Lower lobe of right lung (tissue), 2 donors: Measurements from ENCODE around the gene DYNC1I2. TPM values are rescaled to one million over a fixed set of nuclear protein-coding genes. Genes with fewer than 3 reads are reported as not detected.

Experiments
- ATAC-seq, 2 donors: fragments of 200-7000 bp; cut with Tn5 transposase; one replicate each; pipeline ENCODE4 v1.9.1; 2020 to 2022; ENCODE audit warnings: mild to moderate bottlenecking in 2 of 2, moderate library complexity in 2 of 2
- DNase-seq: peaks from one replicate; pipeline ENCODE4 v3.0.0-alpha.2; 2020
- H3K27ac ChIP-seq: fragments of 200-600 bp; one replicate; pipeline ENCODE4 v1.8.0; 2022
- H3K27me3 ChIP-seq: fragments of 200-600 bp; one replicate; pipeline ENCODE4 v1.8.0; 2022; ENCODE audit warnings: low read depth
- H3K36me3 ChIP-seq: fragments of 200-600 bp; one replicate; pipeline ENCODE4 v1.8.0; 2022; ENCODE audit warnings: mild to moderate bottlenecking
- H3K4me1 ChIP-seq: fragments of 200-600 bp; one replicate; pipeline ENCODE4 v1.8.0; 2022
- H3K4me3 ChIP-seq: fragments of 200-600 bp; one replicate; pipeline ENCODE4 v1.8.0; 2022; ENCODE audit warnings: mild to moderate bottlenecking
- H3K9me3 ChIP-seq: fragments of 200-600 bp; one replicate; pipeline ENCODE4 v1.8.0; 2022
- intact Hi-C: fragments of 100-400 bp; cut with DNase I; formaldehyde crosslinking; loops from one replicate; pipeline ENCODE4 v1.11.0; 2022
- total RNA-seq: library from RNA; stranded (reverse); fragmentation: NEBNext Ultra II Directional; extraction: Animal tissue kit (Norgen Biotek cat#: 25700); gene quantifications from one replicate; pipeline ENCODE4 v1.2.1, GENCODE V29; 2021
- TF ChIP-seq, protein P1 (sequence below): fragments of 200-600 bp; IDR thresholded peaks from one replicate; pipeline ENCODE4 v1.8.0; 2022; ENCODE audit warnings: antibody characterized with exemption, mild to moderate bottlenecking
- donor health status: DM: no; HTN: yes; CAD: no; lungs with severe emphysema.

The DYNC1I2 gene
- total RNA-seq, 1 donor from 2014 or later, result 77.2 TPM

DNA sequence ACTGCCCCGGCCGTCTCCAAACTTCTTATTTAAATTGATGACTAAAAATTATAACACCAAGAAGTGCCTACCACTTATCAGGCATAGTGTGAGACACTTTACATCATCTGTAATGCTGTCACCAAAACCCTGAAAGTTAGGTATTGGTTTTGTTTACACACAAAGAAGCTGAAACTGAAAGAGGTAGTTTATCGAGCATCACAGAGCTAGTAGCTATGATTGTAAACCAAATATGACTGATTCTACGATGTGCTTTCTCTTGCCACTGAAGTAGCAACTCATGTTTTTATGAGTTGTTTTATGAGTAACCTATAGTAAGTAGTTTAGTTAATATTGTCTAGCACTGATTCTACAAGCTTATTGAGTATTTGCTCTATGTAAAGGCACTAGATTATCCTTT, 31.5 kb downstream of the DYNC1I2 start:
- H3K9me3 ChIP-seq, result no peaks in the 10 kb centered on the region
- DNase-seq (no peak), ATAC-seq (no peak)
- no peaks in the 10 kb centered on the region for H3K4me1 ChIP-seq
- H3K27me3 ChIP-seq, result no peaks in the 10 kb centered on the region
- H3K27ac ChIP-seq, result no peak overlapping the region
- peaks cover 69% of the 10 kb centered on the region for H3K36me3 ChIP-seq
- TF ChIP-seq, protein P1, sequence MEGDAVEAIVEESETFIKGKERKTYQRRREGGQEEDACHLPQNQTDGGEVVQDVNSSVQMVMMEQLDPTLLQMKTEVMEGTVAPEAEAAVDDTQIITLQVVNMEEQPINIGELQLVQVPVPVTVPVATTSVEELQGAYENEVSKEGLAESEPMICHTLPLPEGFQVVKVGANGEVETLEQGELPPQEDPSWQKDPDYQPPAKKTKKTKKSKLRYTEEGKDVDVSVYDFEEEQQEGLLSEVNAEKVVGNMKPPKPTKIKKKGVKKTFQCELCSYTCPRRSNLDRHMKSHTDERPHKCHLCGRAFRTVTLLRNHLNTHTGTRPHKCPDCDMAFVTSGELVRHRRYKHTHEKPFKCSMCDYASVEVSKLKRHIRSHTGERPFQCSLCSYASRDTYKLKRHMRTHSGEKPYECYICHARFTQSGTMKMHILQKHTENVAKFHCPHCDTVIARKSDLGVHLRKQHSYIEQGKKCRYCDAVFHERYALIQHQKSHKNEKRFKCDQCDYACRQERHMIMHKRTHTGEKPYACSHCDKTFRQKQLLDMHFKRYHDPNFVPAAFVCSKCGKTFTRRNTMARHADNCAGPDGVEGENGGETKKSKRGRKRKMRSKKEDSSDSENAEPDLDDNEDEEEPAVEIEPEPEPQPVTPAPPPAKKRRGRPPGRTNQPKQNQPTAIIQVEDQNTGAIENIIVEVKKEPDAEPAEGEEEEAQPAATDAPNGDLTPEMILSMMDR, result no peak
- no peak overlapping the region for H3K4me3 ChIP-seq
- intact Hi-C loops, result no loop called here

DNA sequence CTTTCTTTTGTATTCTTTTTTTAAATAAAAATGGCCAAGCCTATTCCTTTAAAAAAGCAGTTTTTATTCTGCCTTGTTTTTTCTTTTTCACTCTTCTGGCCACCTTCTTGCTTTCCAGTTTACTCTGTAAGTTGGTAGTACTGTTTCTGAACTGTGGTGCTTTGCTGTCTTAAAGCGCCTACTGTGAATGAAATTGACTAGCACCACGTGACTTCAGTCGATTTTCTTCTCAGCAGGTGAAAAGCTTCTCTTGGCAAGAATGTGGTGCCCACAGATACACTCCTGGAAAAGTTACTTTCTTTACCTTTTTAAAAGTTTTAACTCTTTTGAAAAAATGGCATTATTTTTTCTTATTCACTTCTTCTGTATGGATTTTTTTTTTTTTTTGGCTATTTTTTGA, 32.4 kb downstream of the DYNC1I2 start:
- DNase-seq, result no peak
- H3K27me3 ChIP-seq, result no peaks in the 10 kb centered on the region
- H3K27ac ChIP-seq, result no peak overlapping the region
- TF ChIP-seq, protein P1, result no peak
- H3K36me3 ChIP-seq, result peaks cover 77% of the 10 kb centered on the region
- no peak for ATAC-seq
- no peaks in the 10 kb centered on the region for H3K4me1 ChIP-seq
- no peak overlapping the region for H3K4me3 ChIP-seq
- no peaks in the 10 kb centered on the region for H3K9me3 ChIP-seq
- intact Hi-C loops, result no loop called here

DNA sequence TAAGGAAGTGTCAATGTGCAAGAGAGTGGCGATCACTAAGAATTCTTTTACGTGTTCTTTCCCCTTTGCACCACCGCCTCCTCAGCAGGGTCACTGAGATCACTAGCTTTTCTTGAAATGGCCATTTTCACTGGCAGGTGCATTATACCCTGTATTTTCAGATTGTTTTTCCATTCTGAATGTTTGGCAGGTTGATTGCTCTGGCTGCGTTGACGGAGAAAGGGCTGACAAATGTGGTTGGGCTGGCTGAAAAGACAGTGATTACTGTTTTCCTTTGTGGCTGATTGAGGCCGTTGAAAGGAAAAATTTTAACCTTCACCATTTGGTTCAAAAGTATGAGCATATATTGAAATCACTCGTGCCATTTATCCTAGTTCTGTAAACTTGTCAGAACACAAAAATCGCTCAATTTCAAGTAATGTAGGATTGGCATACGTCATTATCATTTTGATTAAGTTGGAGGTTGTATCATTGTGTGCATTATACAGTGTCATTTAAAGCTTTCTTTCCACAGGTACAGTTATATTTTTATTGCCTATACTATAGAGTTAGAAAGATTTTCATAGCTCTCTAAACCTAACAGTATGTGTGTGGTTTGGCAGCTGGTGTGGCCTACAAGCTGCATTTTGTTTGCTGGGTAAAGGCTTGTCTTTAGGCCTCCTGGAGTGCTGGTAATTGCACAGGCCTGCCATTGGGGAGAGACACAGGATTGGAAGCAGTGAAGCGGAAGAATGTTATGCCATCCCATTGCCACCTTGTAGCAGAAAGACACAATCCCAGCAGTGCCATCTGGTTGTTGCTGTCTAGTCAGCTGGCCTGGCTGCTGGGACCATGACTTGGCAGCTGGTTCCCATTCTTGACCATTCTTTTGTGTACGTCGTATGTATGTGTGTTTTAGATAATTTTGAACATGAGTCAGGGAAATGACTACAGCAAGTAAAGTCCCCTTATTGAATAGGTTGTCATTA, 36.7 kb downstream of the DYNC1I2 start:
- Histone ChIP-seq H3K9me3 (no peaks in the 10 kb centered on the region), H3K4me3 (no peak overlapping the region), H3K27ac (no peak overlapping the region), H3K27me3 (no peaks in the 10 kb centered on the region), H3K4me1 (no peaks in the 10 kb centered on the region), H3K36me3 (peaks cover 79% of the 10 kb centered on the region)
- DNase-seq (no peak), ATAC-seq (no peak)
- TF ChIP-seq, protein P1, result no peak
- intact Hi-C loops, result no loop called here

DNA sequence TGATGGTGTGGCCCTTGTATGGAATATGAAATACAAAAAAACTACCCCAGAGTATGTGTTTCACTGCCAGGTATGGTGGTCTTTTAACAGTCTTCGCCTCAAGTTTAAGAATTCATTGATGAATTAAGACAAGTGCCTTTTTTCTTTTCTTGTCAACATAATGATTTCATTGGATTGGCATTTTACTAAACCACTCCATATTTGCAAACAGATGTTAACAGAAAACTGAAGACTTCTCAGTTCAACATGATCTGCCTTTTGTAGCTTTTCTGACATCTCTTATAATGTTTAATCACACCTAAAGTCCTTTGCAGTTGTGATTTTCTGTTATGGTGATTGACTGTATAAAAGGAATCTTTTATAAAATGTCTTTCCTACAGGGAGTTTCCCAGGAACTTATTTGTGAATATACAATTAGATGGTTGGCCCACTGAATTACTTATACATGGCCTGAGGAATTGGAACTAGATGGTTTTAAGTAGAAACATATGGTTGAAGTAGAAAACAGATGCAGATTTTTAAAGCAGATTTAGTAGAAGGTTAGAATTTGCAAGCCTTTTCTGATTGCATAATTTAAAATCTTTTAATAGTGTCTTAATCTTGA, 39.7 kb downstream of the DYNC1I2 start:
- intact Hi-C loops, result no loop called here
- no peak overlapping the region for H3K27ac ChIP-seq
- H3K36me3 ChIP-seq, result peaks cover 87% of the 10 kb centered on the region
- TF ChIP-seq, protein P1, result no peak
- no peaks in the 10 kb centered on the region for H3K9me3 ChIP-seq
- DNase-seq (no peak), ATAC-seq (no peak)
- no peaks in the 10 kb centered on the region for H3K4me1 ChIP-seq
- H3K4me3 ChIP-seq, result no peak overlapping the region
- H3K27me3 ChIP-seq, result no peaks in the 10 kb centered on the region

DNA sequence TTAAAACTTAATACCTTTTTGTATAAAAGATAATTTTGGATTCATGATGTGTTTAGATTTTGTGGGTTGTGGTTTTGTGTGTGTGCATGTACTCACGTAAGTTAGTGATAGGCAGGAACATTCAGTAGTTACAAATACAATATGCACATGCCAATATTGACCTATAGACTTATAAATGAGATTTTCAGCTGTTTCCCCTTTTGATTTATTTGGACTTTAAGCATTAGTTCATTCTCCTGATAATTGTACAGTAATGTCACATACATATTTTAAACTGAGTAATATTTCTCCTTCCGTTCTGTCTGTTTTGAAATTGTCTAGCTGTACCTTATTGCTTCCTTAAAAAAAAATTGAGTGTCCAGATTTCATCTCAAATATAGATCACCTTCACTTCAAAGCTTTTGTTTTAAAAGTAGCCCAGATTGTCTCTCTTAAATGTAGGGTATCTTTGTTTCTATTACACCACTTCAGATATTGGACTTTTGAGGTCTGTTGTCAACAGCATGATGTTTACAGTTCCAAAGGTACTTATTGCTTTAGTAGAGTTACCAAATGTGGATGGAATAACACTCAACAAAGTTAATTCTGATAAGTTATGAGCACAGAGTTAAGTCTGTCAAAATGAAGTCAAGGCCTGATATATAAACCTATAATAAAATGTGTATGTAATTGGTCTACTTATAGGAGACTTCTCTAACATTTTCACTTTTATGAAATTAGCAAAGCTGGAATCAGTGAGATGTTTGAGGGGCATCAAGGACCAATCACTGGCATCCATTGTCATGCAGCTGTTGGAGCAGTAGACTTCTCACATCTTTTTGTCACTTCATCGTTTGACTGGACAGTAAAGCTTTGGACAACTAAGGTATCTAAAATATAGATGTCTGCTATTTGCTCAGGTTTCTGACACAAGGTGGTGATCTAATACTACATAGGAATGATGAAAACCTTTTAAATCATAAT, 42.0 kb downstream of the DYNC1I2 start:
- no peaks in the 10 kb centered on the region for H3K4me1 ChIP-seq
- H3K36me3 ChIP-seq, result peaks cover 85% of the 10 kb centered on the region
- intact Hi-C loops, result no loop called here
- H3K27ac ChIP-seq, result no peak overlapping the region
- H3K4me3 ChIP-seq, result no peak overlapping the region
- DNase-seq, result no peak
- TF ChIP-seq, protein P1, result no peak
- H3K27me3 ChIP-seq, result no peaks in the 10 kb centered on the region
- ATAC-seq, result no peak
- H3K9me3 ChIP-seq, result no peaks in the 10 kb centered on the region
